CMK (cell line): Measurements from ENCODE around the gene TMEM135.

Source experiments
- DNase-seq: peaks from one replicate; pipeline ENCODE4 v3.0.0-alpha.2; 2010; ENCODE audit warnings: low read depth

TMEM135 gene

GRCh38 chr11:87301785-87302540 lies 264.2 kb downstream of the TMEM135 start:
- no peak for DNase-seq

GRCh38 chr11:87304412-87304811 lies 266.7 kb downstream of the TMEM135 start:
- no peak for DNase-seq

DNA sequence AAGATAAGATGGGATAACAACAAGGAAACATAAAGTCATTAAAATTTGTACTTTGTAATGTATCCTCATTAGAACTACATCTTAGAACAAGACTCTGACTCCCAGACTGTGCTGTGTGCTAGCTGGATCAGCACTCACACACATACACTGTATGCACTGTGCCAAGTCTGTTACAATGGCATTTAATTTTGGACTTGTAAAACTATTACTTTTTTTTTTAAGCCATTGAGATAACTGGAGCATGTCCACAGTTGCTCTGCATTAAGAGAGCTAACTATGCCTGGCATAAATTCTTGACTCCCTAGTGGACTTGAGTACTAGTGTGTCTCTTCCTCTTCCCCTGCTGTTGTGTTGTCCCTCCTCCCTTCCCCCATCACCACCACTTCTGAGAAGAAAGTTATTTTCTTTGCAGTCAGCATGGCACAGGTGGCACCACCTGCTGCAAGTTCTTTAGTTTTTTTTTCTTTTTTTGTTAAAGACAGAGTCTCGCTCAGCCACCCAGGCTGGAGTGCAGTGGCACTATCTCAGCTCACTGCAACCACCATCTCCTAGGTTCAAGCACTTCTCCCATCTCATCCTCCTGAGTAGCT lies 268.6 kb downstream of the TMEM135 start:
- DNase-seq, result no peak

DNA sequence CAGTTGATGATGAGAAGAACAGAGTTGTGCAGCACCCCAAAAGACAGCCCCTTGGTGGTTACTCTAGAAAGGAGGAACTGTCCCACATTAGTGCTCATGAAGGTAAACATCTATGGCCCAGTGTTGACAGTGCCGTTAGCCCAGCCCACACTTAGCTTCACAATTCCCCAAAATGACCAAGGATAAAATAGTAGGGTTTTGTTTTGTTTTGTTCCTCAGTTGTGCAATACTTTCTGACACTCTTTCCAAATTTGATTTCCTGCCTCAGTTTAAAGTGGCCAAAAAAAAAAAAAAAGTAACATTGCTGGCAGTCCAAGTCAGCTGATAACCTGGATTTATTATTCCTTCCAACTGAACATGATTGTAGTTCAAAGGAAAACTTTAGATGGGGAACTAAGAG lies 269.4 kb downstream of the TMEM135 start:
- no peak for DNase-seq

GRCh38 chr11:87315229-87315628 lies 277.5 kb downstream of the TMEM135 start:
- no peak for DNase-seq

- DNase-seq, result no peak
Observed at GRCh38 chr11:87316491-87316890, 278.8 kb downstream of the TMEM135 start.

DNA sequence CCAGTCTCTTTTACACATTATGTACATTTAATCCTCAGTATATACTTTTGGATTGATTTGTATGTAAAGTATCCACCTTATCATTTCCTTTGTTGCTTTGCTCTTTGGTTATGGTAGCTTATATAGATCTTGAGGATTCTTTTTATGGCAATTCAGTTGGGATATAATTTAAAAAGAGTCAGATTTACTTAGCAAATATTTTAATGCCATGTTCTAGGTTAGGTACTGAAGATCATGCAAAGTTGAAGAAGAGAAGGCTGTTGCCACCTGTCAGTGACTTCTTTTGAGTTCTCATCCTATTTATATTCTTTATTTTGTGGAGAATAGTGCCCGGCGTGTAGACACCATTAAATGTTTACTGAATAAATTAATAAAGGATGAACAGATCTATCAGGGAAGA lies 279.7 kb downstream of the TMEM135 start:
- no peak for DNase-seq

DNA sequence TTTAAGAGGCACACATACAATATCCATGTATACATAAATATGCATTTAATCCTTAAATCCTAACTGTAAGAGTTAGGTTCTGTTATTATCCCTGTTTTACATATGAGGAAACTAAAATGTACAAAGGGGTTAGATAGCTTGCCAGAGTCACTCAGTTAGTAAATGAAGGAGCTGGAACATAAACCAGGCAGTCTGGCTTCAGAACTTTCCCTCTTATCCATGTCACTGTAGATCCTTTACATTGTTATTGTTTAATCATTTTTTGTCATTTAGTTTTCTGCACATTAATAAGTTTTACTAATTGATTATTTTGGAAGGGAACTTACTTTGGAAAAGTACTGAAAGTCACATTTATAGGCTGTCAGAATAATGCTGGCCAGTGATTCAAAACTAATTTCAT lies 282.4 kb downstream of the TMEM135 start:
- no peak for DNase-seq

DNA sequence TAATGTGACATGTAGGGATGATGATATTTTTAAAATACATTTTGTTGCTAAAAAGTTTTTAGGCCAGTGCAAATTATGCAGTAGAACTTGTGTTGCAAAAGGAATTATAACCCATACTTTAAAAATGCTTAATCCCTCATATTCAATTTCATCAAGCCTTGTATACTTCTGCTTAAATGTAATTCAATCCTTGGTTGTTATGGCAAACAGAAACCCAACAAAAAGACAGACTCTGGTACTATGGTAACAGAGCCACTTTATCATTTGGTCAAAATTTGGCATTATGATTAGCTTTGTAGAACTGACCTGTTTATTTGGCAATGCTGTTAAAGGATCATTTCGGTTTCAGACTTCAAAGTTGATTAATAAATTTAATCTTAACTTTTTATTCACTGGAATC lies 284.8 kb downstream of the TMEM135 start:
- no peak for DNase-seq

DNA sequence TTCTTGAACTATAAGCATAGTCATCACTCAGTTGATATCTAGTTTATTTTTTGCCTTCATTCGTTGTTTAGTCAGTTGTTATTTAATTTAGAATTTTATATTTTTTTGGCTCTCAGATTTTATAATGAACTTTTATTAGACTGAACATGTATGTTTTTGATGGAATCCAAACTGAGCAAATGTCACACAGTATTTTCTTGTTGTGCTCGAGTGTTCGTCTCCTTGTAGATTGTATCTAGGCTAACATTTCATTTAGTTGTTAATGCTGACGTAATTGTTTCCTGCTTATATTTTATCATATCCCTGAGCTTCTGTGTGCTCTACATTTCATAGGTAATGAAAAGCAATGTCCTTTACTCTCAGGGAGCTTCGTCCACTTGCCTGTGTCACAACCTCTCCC lies 286.2 kb downstream of the TMEM135 start:
- DNase-seq, result no peak

GRCh38 chr11:87324817-87325489 lies 287.2 kb downstream of the TMEM135 start:
- no peak for DNase-seq

DNA sequence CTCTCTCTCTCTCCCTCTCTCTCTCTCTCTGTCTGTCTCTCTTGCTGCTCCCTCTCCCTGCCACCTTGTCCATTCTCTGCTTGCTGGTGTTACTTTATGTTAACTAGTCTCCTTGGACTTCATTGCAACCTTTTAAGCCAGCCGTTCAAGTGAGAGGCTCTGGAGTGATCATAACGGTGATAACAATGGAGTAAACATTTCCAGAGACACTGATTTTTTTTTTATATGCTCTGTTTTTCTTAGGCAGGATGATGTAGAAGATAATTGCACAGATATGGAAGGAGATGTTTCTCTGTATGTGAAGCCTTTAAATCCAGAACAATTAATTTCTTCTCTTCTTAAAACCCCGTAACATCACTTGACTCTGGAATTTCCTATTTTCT lies 287.7 kb downstream of the TMEM135 start:
- no peak for DNase-seq

DNA sequence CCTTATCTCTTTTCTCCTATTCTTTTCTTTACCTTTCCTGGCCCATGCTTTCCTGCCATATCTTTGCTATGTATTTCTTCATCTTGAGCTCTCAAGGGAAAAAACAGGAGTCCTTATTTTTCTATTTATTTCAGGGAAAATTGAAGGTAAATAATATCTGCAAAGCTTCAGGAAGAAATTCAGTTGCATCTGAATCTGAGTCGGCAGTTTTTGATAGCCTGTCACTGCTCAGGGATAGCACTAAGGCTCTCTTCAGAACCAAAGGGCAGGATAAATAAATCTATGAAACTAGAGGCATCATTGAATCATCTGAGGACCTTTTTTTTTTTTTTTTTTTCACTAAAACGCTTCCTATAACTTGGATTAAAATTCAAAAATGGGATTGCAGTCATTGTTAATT lies 288.9 kb downstream of the TMEM135 start:
- no peak for DNase-seq

GRCh38 chr11:87329172-87329571 lies 291.4 kb downstream of the TMEM135 start:
- DNase-seq, result no peak

- DNase-seq, result no peak
Observed at GRCh38 chr11:87330187-87330601, 292.5 kb downstream of the TMEM135 start.

GRCh38 chr11:87331273-87331672 lies 293.5 kb downstream of the TMEM135 start:
- no peak for DNase-seq

GRCh38 chr11:87338046-87338639 lies 300.4 kb downstream of the TMEM135 start:
- no peak for DNase-seq

- DNase-seq, result no peak
Observed at GRCh38 chr11:87339416-87339815, 301.7 kb downstream of the TMEM135 start.

DNA sequence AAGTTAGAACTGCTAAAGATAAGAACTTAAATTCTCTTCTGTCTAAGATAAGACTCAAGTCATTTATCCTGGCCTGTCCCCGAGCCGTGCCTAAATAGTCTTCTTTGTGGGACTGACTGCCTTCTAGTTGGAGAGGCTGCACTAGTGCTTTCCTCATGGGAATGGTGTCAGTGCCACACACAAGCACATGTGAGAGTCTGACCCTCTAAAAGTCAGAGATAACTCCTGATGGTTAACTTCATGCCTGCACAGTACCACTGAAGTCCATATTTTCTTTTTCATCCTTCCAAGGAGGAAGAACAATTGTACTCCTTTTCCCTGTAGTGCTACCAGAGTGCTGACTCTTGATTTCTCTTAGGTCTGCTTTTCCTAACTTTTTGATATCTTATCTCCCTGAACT lies 309.7 kb downstream of the TMEM135 start:
- DNase-seq, result no peak

GRCh38 chr11:87347854-87348253 lies 310.1 kb downstream of the TMEM135 start:
- DNase-seq, result no peak

DNA sequence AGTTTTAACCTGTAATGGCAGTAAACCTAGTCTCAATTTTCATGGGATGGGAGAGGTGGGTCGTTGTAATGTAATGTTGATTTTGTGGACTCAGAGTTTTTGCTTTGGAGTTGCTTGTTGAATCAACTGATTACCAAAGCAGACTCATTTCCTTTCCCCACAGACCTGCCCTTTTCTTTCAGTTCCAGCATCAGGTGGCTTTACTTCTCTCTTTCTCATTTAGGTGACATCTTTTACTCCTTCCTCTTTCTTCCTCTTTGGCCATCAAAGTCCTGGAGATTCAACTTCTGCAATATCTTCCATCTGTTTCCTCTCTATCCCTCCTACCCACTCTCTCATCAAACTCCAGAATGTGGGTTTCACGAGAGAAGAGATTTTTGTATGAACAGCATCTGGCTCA lies 313.9 kb downstream of the TMEM135 start:
- no peak for DNase-seq

- peak; percentile 64 for DNase-seq
Observed at GRCh38 chr11:87352759-87353707, 315.3 kb downstream of the TMEM135 start.
